GM12891 (cell line): ENCODE measurements around the gene ZDHHC11B.

Experiments used
- PAX5 ChIP-seq: IDR thresholded peaks from 2 replicates; pipeline ENCODE4 v1.6.1; 2011; ENCODE audit warnings: low read length, moderate library complexity, mild to moderate bottlenecking; ENCODE audit not compliant: insufficient read depth, severe bottlenecking
- POLR2AphosphoS5 ChIP-seq: IDR thresholded peaks from 2 replicates; pipeline ENCODE4 v1.6.1; 2011; ENCODE audit warnings: low read depth, low read length, control low read depth

DNA sequence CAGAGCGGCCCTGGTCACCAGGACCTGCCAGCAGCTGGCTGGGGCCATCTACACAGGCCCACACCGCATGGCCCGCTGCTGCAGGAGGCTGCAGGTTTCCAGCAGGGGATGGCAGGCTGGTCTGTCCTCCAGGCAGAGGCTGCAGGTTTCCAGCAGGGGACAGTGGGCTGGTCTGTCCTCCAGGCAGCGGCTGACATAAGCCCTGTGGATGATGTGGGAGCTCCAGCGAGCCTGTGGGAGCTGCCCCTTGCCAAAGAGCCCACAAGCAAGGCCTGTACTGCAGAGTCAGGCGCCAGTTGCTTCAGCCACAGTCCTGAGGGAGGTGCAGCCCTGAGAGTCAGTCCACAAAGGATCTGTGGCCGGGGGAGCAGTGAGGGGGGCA is 109.9 kb downstream of the ZDHHC11B start:
- TF ChIP-seq POLR2AphosphoS5 (no peak), PAX5 (no peak)
